H1 (cell line): ENCODE results near the gene SLC24A3. TPM values are rescaled to one million over a fixed set of nuclear protein-coding genes. Genes with fewer than 3 reads are reported as not detected.

Experiments used
- CTCF ChIA-PET: fragments of 300-600 bp; sonication (Branson Sonifier 250); formaldehyde crosslinking; loops from one replicate; lab custom pipeline; 2021; ENCODE audit not compliant: partially characterized antibody; lab: Charles Lee
- POLR2A ChIA-PET: fragments of 300-600 bp; sonication (Branson Sonifier 250); formaldehyde crosslinking; loops from one replicate; lab custom pipeline; 2021; ENCODE audit warnings: inconsistent platforms; ENCODE audit not compliant: partially characterized antibody; lab: Charles Lee
- DNase-seq, 2 experiments: peaks; one replicate each; pipeline versions ENCODE4 v3.0.0 to v3.0.0-alpha.2; 2010 to 2022; ENCODE audit warnings: low spot score in 2 of 2, low read depth in 1 of 2, mixed read lengths in 1 of 2
- FAIRE-seq: peaks from 2 replicates; lab custom pipeline; 2011; peaks lifted over from hg19 to GRCh38; lab: Jason Lieb, UNC
- H2AFZ ChIP-seq: 2 replicates; pipeline ENCODE4 v1.8.1; 2012; ENCODE audit warnings: low read length, inconsistent platforms
- H2AK5ac ChIP-seq: 2 replicates; pipeline ENCODE4 v1.6.1; 2013; ENCODE audit warnings: low read depth, low read length
- H2BK120ac ChIP-seq: replicated peaks from 2 replicates; pipeline ENCODE3; 2013; ENCODE audit warnings: low read depth, low read length, inconsistent platforms
- H2BK12ac ChIP-seq: 2 replicates; pipeline ENCODE4 v1.6.1; 2013; ENCODE audit warnings: low read depth, low read length
- H2BK15ac ChIP-seq: 2 replicates; pipeline ENCODE4 v1.6.1; 2013; ENCODE audit warnings: low read length
- H2BK20ac ChIP-seq: 2 replicates; pipeline ENCODE4 v1.6.1; 2013; ENCODE audit warnings: low read length
- H2BK5ac ChIP-seq: 2 replicates; pipeline ENCODE4 v1.6.1; 2013; ENCODE audit warnings: low read depth, low read length
- H3K14ac ChIP-seq: 2 replicates; pipeline ENCODE4 v1.6.1; 2013; ENCODE audit warnings: inconsistent platforms; ENCODE audit not compliant: insufficient read length
- H3K18ac ChIP-seq: 2 replicates; pipeline ENCODE4 v1.6.1; 2013; ENCODE audit warnings: low read length; ENCODE audit errors: extremely low read depth
- H3K23ac ChIP-seq: 2 replicates; pipeline ENCODE4 v1.6.1; 2013; ENCODE audit warnings: inconsistent platforms; ENCODE audit not compliant: insufficient read length
- H3K23me2 ChIP-seq: 2 replicates; pipeline ENCODE4 v1.6.1; 2013; ENCODE audit warnings: low read depth, low read length
- H3K27ac ChIP-seq: 2 replicates; pipeline ENCODE4 v1.6.1; 2011; ENCODE audit warnings: low read depth, low read length, inconsistent platforms
- H3K27me3 ChIP-seq, 4 experiments: replicated peaks in 1 of 4; 1 replicate in 1 of 4; 2 replicates in 3 of 4; pipeline versions ENCODE4 v1.6.1 to v1.8.1; 2011 to 2013; ENCODE audit warnings: low read length in 3 of 4, mild to moderate bottlenecking in 3 of 4, inconsistent platforms in 2 of 4, mixed read lengths in 2 of 4, moderate library complexity in 1 of 4; ENCODE audit not compliant: control insufficient read depth in 3 of 4, insufficient read depth in 3 of 4; ENCODE audit errors: extremely low read depth in 1 of 4
- H3K36me3 ChIP-seq, 4 experiments: 2 replicates each; pipeline versions ENCODE4 v1.6.1 to v1.8.1; 2011 to 2013; ENCODE audit warnings: mild to moderate bottlenecking in 4 of 4, low read length in 3 of 4, moderate library complexity in 2 of 4, control low read depth in 1 of 4, inconsistent platforms in 1 of 4; ENCODE audit not compliant: insufficient read depth in 4 of 4, control insufficient read depth in 2 of 4
- H3K4ac ChIP-seq: replicated peaks from 2 replicates; pipeline ENCODE3; 2013; ENCODE audit warnings: low read length, low read depth, mixed read lengths, inconsistent platforms; ENCODE audit not compliant: insufficient read length
- H3K4me1 ChIP-seq, 4 experiments: replicated peaks in 1 of 4; 1 replicate in 1 of 4; 2 replicates in 3 of 4; pipeline versions ENCODE4 v1.6.1 to v1.8.1; 2011 to 2013; ENCODE audit warnings: low read length in 3 of 4, inconsistent platforms in 2 of 4, mixed read lengths in 1 of 4; ENCODE audit not compliant: insufficient read depth in 4 of 4, control insufficient read depth in 3 of 4
- H3K4me2 ChIP-seq, 2 experiments: 2 replicates each; pipeline versions ENCODE4 v1.6.1 to v1.8.1; 2011 to 2013; ENCODE audit warnings: low read depth in 2 of 2, low read length in 2 of 2, control low read depth in 1 of 2, inconsistent platforms in 1 of 2, mild to moderate bottlenecking in 1 of 2; ENCODE audit not compliant: insufficient read depth in 1 of 2
- H3K4me3 ChIP-seq, 4 experiments: fragments of 200-600, 300-600 bp in 1 of 4; sonication (generic), shearing (Covaris generic), sonication (Bioruptor Twin) in 1 of 4; 2 replicates each; pipeline versions ENCODE4 v1.5.1 to v1.8.1; 2011 to 2016; ENCODE audit warnings: low read length in 4 of 4, low read depth in 3 of 4, control low read depth in 2 of 4, inconsistent platforms in 2 of 4, mild to moderate bottlenecking in 2 of 4, mixed read lengths in 1 of 4, moderate library complexity in 1 of 4; ENCODE audit not compliant: insufficient read depth in 2 of 4; ENCODE audit errors: extremely low read depth in 1 of 4
- H3K56ac ChIP-seq: replicated peaks from 2 replicates; pipeline ENCODE3; 2013; ENCODE audit warnings: low read depth, mild to moderate bottlenecking, mixed read lengths, low read length, inconsistent platforms; ENCODE audit not compliant: insufficient read length
- H3K79me1 ChIP-seq: 2 replicates; pipeline ENCODE4 v1.6.1; 2013; ENCODE audit warnings: low read depth, low read length, control low read depth
- H3K79me2 ChIP-seq, 2 experiments: 2 replicates each; pipeline versions ENCODE4 v1.6.1 to v1.8.1; 2012 to 2013; ENCODE audit warnings: low read length in 2 of 2, mild to moderate bottlenecking in 2 of 2, inconsistent platforms in 1 of 2; ENCODE audit not compliant: insufficient read depth in 2 of 2, control insufficient read depth in 1 of 2
- H3K9ac ChIP-seq, 4 experiments: replicated peaks in 1 of 4; 1 replicate in 1 of 4; 2 replicates in 3 of 4; pipeline versions ENCODE4 v1.6.1 to v1.8.1; 2011 to 2013; ENCODE audit warnings: low read depth in 3 of 4, low read length in 3 of 4, control low read depth in 2 of 4, mild to moderate bottlenecking in 2 of 4, moderate library complexity in 2 of 4, inconsistent platforms in 1 of 4; ENCODE audit errors: extremely low read depth in 1 of 4
- H3K9me3 ChIP-seq, 2 experiments: 2 replicates each; pipeline versions ENCODE4 v1.6.1 to v1.8.1; 2012 to 2013; ENCODE audit warnings: mild to moderate bottlenecking in 2 of 2, moderate library complexity in 2 of 2, control low read depth in 1 of 2, inconsistent platforms in 1 of 2, low read depth in 1 of 2, low read length in 1 of 2, mixed read lengths in 1 of 2; ENCODE audit not compliant: insufficient read depth in 2 of 2
- H4K20me1 ChIP-seq, 2 experiments: replicated peaks in 1 of 2; 2 replicates each; pipeline versions ENCODE3 to v1.8.1; 2011 to 2013; ENCODE audit warnings: inconsistent platforms in 2 of 2, low read length in 2 of 2, mild to moderate bottlenecking in 1 of 2; ENCODE audit not compliant: insufficient read depth in 2 of 2, control insufficient read depth in 1 of 2
- H4K5ac ChIP-seq: 2 replicates; pipeline ENCODE4 v1.6.1; 2013; ENCODE audit warnings: low read length, low read depth, mixed read lengths, inconsistent platforms; ENCODE audit not compliant: insufficient read length
- H4K8ac ChIP-seq: 2 replicates; pipeline ENCODE4 v1.8.0; 2013; ENCODE audit warnings: mild to moderate bottlenecking, moderate library complexity, low read length, inconsistent platforms; ENCODE audit not compliant: insufficient read depth; ENCODE audit errors: extremely low read depth
- H4K91ac ChIP-seq: replicated peaks from 2 replicates; pipeline ENCODE3; 2013; ENCODE audit warnings: low read length, mixed read lengths, inconsistent platforms; ENCODE audit not compliant: insufficient read length
- CBX8 ChIP-seq: fragments of 300-800, 300-1000 bp; sonication (generic); IDR thresholded peaks from 2 replicates; pipeline ENCODE4 v1.7.1; 2016; ENCODE audit warnings: low read depth, low read length, borderline replicate concordance
- SIRT6 ChIP-seq: IDR thresholded peaks from one replicate; pipeline ENCODE4 v1.7.1; 2012; ENCODE audit warnings: low read length, inconsistent platforms
- WGBS, 2 experiments: shearing (Covaris generic) in 1 of 2; methylation state at CpG; one replicate each; pipeline versions ENCODE4 v1.1.6 to v1.1.7; 2013 to 2015; ENCODE audit warnings: low lambda C conversion rate in 2 of 2, mixed read lengths in 2 of 2, inconsistent platforms in 1 of 2, low coverage in 1 of 2, missing lambda C conversion rate in 1 of 2; ENCODE audit not compliant: insufficient replicate concordance in 2 of 2, insufficient coverage in 1 of 2, insufficient read length in 1 of 2; ENCODE audit errors: extremely low coverage in 1 of 2, missing lambda C conversion rate in 1 of 2; 5-methylcytosine and 5-hydroxymethylcytosine counted together
- polyA plus RNA-seq, 7 experiments: library from polyadenylated mRNA; depleted of rRNA in 3 of 7; stranded (reverse) in 5 of 7; unstranded in 2 of 7; fragments of >200 nt in 5 of 7; fragments of 200-250 nt in 2 of 7; gene quantifications; 1 replicate in 5 of 7; 2 replicates in 1 of 7; 4 replicates in 1 of 7; pipeline versions ENCODE4 v1.2.1 to v1.2.3, GENCODE V29; 2011 to 2013; ENCODE audit warnings: missing spikeins in 2 of 7, mixed read lengths in 2 of 7
- total RNA-seq: library from RNA; stranded (reverse); fragmentation: NEBNext Ultra II Directional; extraction: Animal tissue kit (Norgen Biotek cat#: 25700); gene quantifications from 2 replicates; pipeline ENCODE4 v1.2.1, GENCODE V29; 2021
- TF ChIP-seq, protein P1 (sequence below): IDR thresholded peaks from 2 replicates; pipeline ENCODE4 v1.6.1; 2011; ENCODE audit warnings: low read depth, mild to moderate bottlenecking, low read length; ENCODE audit not compliant: insufficient read depth

Gene SLC24A3
- total and polyA plus RNA-seq, 2 of the 8 experiments (the other 6 are each of a cell fraction or from before 2014, with no cell fraction given), result 4.5 to 6.3 TPM

DNA sequence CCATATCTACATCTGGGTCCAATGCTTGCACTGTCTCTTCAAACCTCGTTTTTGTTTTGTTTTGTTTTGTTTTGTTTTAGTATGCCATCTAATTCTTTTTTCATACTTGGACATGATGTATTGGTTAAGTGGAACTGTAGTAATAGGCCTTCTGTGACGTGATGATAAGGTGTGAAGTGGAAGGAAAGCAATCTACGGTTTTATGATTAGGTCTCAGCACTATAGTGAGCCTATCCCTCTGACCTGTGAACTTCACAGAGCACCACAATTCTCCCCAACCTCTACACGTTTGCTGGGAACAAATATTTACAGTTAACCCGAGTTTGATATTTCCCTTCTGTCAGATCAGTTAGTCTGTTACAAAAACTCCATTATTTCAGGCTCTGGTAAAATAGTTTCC lies 19.1 kb upstream of the SLC24A3 start:
- Histone ChIP-seq H4K8ac (no peak overlapping the region), H3K9ac (no peak overlapping the region), H3K23me2 (no peaks in the 10 kb centered on the region), H3K56ac (no peak overlapping the region), H2BK5ac (no peak overlapping the region), H4K20me1 (no peaks in the 10 kb centered on the region), H2BK15ac (no peak overlapping the region), H2AFZ (no peak overlapping the region; the same call in 1 of the 2 replicates), H3K79me2 (no peaks in the 10 kb centered on the region), H3K4me1 (no peaks in the 10 kb centered on the region), H3K4me3 (no peak overlapping the region), H2BK120ac (no peak overlapping the region), H3K18ac (no peak overlapping the region), H2AK5ac (no peak overlapping the region), H3K79me1 (no peaks in the 10 kb centered on the region), H3K23ac (no peak overlapping the region), H3K36me3 (no peaks in the 10 kb centered on the region), H3K4me2 (no peak overlapping the region), H4K5ac (no peak overlapping the region), H3K9me3 (0 out of 4 replicates have a peak, but pooled peaks cover 0 to 3% of the 10 kb centered on the region in 2 experiments), H3K14ac (no peak overlapping the region), H2BK12ac (no peak overlapping the region), H2BK20ac (no peak overlapping the region), H3K27ac (no peak overlapping the region), H3K4ac (no peak overlapping the region), H4K91ac (no peak overlapping the region), H3K27me3 (no peaks in the 10 kb centered on the region)
- 81% methylated on average over 5 of the region's 5 CpGs; no CpG with 5 or more reads in 1 of the 2 experiments for WGBS, 2 experiments
- ChIA-PET CTCF (interaction anchor here (1.1 kb wide), 1 partner anchor 11 kb away, joined by 4 read pairs; no protein-coding TSS in a partner anchor), POLR2A (no interaction called here)
- TF ChIP-seq CBX8 (no peak), SIRT6 (no peak)
- TF ChIP-seq, protein P1, sequence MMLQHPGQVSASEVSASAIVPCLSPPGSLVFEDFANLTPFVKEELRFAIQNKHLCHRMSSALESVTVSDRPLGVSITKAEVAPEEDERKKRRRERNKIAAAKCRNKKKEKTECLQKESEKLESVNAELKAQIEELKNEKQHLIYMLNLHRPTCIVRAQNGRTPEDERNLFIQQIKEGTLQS, result no peak
- no peak for FAIRE-seq
- DNase-seq, result no peak
